NCI-H146 (cell line): ENCODE results near the gene HPS6.
"Not testable (repeated sequence)": the region's sequence is repeated elsewhere in the genome, so short reads cannot be mapped to it uniquely, and the experiment has no call there.

Source experiments
- DNase-seq: peaks from one replicate; lab custom pipeline; 2025; lab: John Stamatoyannopoulos, UW

The HPS6 gene

DNA sequence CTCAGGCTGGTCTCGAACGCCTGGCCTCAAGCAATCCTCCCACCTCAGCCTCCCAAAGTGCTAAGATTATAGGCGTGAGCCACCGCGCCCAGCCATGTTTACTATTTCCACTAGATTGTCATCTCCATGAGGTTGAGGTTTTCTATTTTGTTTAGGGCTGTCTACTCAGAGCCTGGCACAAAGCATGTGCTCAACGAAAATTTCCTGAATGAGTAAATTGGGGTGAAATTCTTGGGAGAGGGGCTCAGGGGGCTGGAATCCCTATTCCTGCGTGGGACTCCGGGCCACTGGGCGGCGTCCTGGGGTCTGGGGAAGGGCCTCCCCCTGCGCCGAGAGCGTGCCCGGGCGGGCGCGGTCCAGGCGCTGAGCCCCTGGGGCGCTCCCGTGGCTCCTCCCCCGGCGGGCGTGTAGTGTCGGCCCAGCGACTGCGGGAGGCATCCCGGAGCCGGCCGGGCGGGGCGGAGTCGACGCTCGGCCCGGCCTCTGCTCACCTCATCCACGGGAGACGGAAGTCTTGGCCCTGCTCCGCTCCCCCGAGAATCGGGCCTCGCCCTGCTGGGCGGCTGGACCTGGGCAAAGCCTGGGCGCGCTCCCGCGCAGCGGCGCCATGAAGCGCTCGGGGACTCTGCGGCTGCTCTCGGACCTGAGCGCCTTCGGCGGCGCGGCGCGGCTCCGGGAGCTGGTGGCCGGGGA is at the start of gene HPS6:
Gene HPS6, plus strand, starts transcription at position 482 of the 693 bp plus-strand sequence. Its CDS starts 126 bp downstream, at position 608.
- peak; percentile 91 for DNase-seq

DNA sequence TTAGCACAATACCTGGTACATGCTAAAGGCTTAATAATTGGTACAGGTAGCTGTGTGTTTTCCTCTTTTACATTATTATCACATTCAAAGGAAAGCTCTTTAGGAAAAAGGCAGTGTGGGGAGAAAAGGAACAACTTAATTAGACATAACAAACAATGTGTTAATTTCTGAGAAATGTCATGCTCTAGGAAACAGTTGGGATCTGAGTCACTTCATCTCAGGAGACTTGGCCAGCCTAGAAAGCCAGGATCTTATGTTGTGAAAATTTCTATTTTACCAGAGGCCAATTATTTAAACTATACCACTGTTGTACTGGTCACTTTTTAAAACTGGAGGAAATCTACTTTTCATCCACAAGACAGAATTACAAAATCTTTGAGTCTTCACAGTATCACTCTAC is 48.7 kb upstream of the HPS6 start:
- DNase-seq, result no peak

DNA sequence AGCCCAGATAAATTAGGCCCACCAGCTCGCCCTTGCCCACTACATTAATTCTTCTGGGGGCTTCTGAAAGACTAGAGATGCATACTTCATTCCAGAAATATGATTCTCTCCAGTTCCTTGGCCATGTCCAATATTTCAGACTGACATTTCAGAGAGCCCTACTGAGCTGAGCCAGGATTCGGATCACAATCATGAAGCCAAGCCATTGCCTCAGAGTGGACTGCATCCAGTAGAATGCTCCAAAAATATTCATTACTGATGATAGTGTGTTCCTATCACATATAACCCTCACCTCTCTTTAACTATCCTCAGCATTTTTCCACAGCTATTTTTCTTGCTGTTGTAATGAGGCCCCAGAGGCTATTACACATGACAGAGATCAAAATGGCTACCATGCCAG is 47.9 kb upstream of the HPS6 start:
- no peak for DNase-seq

DNA sequence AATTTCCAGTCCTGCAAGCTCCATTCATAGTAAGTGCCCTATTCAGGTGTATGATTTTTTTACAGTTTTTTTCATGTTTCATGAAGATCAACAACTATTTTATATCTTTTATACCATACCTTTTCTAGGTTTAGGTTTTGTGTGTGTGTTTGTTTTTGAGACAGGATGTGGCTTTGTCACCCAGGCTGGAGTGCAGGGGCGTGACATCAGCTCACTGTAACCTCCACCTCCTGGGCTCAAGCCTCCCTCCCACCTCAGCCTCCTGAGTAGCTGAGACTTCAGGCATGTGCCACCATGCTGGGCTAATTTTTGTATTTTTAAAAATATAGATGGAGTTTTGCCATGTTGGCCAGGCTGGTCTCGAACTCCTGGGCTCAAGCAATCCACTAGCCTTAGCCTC is 44.2 kb upstream of the HPS6 start:
- no peak for DNase-seq

DNA sequence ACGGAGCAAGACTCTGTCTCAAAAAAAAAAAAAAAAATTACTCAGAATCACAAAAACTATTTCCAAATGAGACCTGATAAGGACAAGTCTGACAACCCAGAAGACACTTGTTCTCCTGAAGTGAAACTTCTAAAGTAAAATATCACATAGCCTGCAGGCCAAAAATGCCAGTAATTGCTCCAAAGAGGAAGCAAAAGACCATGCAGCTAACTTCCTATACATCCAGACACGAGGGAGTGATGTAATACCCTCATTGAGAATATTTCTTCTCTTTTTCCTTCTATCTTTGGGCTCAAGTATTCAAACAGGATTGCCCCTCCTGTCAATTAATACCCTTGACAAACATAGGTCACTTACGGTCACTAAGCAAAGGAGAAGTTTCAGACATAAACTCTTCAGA is 40.4 kb upstream of the HPS6 start:
- no peak for DNase-seq

DNA sequence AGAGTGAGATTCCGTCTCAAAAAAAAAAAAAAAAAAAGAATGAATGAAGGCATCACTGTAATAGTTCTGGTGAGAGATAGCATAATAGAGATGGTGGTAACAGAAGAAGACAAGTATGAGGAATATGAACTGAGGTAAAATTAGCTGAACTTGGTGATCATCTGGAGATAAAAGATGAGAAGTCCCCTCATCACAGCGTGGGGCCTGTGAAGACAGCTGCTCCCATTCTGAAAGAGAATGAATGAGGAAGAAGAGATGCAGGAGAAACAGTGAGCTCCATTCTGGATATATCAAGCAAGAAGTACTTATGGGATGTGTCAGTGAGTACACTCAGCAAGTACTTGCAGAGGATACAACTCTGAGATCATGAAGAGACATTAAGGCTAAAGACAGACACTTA is 37.9 kb upstream of the HPS6 start:
- no peak for DNase-seq

DNA sequence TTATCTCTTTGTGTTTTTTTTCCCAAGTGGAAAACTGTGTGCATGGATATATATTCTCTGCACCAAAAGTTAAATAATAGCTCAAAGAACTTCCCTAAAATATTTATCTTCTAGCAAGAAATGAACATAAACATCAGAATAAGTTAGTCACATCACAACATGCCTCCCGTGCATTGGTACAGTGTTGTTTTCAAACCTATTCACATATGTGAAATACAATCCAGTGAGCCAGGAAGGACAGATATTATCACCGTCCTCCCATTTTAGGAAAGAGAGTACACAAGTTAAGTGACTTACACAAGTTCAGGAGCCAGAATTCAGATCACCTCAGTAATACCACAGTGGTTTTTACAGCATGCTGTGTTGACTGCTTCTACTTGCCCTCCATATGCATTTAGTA is 31.4 kb upstream of the HPS6 start:
- no peak for DNase-seq

DNA sequence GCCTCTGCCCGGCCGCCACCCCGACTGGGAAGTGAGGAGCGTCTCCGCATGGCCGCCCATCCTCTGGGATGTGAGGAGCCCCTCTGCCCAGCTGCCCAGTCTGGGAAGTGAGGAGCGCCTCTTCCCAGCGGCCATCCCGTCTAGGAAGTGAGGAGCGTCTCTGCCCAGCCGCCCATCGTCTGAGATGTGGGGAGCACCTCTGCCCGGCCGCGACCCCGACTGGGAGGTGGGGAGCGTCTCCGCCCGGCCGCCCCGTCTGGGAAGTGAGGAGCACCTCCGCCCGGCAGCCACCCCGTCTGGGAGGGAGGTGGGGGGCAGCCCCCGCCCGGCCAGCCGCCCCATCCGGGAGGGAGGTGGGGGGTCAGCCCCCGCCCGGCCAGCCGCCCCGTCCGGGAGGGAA is 29.3 kb upstream of the HPS6 start:
- DNase-seq, result not testable (repeated sequence)

DNA sequence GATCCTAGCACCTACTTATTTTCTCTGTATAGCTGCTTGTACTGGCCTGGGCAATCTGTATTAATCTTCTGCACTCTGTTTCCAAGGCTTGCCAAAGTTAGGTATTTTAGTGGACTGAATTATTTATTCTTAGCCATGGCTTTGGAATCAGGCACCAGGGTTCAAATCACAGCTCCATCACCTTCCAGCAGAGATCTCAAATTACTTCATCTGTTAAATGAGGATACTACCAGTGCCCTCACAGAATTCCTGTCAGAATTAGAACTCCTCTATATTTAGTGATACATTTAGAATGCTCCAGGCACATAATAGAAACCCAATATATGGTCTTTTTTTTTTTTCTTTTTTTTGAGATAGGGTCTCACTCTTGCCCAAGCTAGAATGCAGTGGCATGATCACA is 26.7 kb upstream of the HPS6 start:
- DNase-seq, result no peak

DNA sequence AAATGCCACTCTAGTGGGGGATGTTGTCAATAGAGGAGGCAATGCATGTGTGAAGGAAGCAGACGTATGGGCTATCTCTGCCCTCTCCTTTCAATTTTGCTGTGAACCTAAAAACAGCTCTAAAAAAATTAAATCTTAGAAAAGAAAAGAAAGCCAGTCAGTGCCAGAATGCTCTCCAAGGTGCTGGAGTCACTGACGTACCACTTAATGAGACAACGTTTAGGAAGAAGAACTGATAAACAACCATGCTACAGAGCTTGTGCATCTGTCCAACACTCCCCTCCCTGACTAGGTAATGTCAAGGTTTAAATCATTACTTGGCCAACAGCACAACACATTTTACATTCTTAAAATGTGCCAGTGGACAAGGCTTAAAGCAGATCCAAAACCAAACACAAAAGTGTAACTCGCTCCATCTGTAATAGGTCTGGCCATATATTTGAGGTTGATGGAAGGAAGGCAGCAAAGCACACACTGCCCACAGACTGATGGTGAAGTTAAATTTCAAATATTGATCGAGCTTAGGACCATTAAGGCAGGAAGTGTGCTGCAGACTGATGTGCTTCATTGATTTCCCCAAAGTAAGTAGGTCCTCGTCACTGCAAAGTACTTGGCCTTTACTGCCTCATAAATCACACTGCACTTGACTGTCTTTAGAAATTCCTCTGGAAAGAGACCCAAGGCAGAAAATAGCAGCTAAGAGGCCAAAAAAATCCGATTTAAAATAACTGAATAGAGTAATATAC is 24.7 kb upstream of the HPS6 start:
- no peak for DNase-seq

DNA sequence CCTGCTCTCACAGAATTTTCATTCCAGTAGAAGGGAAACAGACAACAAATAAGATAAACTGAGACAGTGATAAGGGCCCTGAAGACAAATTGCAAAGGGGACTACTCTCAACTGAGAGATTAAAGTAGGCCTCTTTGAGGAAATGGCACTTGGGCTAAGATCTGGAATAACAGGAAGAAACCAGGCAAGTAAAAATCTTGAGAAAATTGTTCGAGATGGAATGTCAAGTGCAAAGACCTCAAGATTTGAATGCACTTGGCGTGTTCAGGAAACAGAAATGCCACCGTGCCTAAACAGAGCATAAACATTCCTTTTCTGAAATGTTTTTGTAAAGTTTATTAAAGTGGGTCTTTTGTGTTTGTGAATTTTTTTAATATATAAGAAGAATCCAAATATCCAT is 19.9 kb upstream of the HPS6 start:
- no peak for DNase-seq

DNA sequence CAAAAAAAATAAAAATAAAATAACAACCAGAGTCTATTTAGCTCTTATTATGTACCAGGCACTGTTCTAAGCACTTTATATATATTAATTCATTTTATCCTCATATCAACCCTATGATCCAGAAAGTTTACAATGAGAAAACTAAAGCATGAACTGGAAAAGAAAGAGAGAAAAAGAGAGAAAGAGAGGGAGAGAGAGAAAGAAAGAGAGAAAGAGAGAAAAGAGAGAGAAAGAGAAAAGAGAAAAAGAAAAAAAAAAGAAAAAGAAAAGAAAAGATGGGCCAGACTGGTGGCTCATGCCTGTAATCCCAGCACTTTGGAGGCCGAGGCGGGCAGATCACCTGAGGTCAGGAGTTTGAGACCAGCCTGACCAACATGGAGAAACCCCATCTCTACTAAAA is 19.1 kb upstream of the HPS6 start:
- no peak for DNase-seq

DNA sequence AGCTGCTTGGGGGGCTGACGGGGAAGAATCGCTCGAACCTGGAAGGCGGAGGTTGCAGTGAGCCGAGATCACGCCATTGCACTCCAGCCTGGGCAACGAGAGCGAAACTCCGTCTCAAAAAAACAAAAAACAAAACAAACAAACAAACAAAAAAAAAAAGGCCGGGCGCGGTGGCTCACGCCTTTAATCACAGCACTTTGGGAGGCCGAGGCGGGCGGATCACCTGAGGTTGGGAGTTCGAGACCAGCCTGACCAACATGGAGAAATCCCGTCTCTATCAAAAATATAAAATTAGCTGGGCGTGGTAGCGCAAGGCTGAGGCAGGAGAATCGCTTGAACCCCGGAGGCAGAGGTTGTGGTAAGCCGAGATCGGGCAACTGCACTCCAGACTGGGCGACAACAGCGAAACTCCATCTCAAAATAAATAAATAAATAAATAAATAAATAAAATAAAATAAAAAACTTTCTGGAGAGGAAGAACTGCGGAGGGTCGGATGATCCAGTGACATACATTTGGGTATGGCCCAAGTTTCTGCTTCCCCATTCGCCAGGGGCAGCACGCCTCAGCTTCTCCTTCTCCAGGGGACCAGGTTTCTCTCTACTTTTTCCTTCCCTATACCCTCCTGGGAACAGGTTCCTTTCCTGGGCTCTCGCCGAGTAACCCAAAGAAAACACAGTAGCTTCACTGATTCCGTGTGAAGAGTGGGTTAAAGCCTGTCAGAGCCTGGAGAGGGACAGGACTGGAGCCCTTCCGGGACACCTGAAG is 10.1 kb upstream of the HPS6 start:
- DNase-seq, result not testable (repeated sequence)

DNA sequence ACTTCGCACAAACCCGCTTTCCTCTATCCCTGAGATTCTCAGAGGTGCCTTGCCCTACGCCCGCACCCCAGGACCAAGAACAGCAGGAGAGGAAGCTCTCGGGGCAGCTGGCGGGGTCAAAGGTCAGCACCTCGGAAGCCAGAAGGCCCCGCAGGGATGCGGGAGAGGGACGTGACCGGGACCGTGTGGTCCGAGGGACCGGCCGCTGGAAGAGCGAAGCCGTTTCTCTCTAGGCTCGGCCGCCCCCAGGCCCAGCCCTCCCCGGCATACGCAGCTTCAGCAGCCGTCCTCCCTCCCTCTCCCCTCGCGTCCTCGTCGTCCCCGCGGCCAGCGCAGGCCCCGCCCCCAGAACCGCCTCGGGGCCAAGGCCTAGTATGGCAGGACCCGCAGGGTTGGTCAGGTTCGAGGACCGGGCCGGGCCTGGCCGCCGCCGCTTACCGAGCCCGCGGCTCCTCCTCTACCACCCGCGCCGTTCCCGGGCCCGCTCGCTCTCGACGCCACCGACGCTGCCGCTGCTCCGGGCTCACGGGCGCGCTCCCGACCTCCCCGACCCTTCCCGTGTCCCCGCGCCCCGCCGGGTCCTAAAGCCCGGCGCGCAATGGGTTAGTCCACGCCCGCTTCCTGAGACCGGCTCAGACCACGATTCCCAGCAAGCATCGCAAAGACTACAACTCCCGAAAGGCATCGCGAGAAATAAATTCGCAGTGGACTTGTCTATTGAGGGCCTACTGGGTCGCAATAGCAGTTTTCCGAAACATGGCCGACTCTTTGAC is 9.3 kb upstream of the HPS6 start, which contains the start of gene ARMH3:
Gene ARMH3, minus strand, starts transcription at position 527 of the 773 bp plus-strand sequence. CDS start 16,059 bp downstream, outside the sequence.
- DNase-seq, result peak; percentile 98

DNA sequence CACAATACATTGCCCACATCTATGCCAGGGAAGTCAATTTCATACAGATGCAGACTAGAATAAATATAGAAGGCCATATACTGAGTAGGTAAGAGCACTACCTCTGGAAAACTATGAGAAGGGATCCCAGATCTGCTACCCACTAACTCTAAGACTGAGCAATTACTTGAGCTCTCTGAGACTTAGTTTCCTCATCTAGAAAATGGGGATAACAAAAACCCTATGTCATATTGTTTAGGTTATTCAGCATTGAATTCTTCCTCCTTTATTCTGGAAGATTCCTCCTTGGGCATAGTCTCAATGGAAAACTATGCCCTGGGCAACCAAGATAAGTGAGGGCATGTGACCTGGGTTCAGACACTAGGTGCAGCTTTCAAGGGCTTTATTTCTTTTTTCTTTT is 5.2 kb upstream of the HPS6 start:
- DNase-seq, result no peak

DNA sequence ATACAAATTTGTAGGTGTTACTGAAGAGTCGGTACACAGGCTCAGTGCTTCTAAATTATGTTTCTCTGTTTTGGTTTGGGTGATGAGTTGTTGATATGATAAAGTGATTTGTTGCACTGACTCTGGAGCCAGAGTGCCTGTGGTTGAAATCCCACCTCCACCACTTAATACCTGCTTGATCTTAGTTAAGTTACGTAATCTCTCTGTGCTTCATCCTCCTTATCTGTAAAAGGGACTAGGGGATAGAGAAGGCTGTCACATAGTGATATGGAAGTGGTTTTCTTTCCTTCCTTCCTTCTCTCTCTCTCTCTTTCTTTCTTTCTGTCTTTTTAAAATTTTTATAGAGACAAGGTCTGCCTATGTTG is 664 bp upstream of the HPS6 start:
- DNase-seq, result no peak

DNA sequence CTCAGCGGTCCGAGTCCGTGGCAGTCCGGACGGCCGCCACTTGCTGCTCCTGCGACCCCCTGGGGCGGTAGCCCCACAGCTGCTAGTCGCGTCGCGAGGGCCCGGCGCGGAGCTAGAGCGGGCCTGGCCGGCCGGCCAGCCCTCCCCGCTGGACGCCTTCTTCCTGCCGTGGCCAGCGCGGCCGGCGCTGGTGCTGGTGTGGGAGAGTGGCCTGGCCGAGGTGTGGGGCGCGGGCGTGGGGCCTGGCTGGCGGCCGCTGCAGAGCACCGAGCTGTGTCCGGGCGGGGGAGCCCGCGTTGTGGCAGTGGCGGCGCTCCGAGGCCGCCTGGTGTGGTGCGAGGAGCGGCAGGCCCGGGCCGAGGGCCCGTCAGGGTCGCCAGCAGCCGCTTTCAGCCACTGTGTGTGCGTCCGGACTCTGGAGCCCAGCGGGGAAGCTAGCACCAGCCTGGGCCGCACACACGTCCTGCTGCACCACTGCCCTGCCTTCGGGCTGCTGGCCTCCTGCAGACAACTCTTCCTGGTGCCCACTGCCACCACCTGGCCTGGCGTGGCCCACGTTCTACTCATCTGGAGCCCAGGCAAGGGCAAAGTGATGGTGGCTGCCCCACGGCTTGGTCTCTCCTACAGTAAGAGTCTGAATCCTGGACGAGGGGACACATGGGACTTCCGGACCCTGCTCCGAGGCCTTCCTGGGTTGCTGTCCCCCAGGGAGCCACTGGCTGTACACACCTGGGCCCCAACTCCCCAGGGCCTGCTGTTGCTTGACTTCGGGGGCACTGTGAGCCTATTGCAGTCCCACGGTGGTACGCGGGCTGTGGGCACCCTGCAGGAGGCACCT is 631 bp downstream of the HPS6 start:
- DNase-seq, result peak; percentile 55

DNA sequence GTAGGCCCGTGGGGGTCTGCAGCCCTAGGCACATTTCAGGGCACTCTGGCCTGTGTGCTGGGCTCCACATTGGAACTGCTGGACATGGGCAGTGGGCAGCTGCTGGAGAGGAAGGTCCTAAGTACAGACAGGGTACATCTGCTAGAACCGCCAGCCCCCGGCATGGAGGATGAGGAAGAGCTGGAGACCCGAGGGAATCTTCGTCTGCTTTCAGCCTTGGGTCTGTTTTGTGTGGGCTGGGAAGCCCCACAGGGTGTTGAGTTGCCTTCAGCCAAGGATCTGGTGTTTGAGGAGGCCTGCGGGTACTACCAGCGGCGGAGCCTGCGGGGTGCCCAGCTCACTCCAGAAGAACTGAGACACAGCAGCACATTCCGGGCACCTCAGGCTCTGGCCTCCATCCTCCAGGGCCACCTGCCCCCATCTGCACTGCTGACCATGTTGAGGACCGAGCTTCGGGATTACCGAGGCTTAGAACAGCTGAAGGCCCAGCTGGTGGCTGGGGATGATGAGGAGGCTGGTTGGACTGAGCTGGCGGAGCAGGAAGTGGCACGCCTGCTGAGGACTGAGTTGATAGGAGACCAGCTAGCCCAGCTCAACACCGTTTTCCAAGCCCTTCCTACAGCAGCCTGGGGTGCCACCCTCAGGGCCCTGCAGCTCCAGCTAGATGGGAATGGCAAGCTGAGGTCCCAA is 1.4 kb downstream of the HPS6 start:
- no peak for DNase-seq

DNA sequence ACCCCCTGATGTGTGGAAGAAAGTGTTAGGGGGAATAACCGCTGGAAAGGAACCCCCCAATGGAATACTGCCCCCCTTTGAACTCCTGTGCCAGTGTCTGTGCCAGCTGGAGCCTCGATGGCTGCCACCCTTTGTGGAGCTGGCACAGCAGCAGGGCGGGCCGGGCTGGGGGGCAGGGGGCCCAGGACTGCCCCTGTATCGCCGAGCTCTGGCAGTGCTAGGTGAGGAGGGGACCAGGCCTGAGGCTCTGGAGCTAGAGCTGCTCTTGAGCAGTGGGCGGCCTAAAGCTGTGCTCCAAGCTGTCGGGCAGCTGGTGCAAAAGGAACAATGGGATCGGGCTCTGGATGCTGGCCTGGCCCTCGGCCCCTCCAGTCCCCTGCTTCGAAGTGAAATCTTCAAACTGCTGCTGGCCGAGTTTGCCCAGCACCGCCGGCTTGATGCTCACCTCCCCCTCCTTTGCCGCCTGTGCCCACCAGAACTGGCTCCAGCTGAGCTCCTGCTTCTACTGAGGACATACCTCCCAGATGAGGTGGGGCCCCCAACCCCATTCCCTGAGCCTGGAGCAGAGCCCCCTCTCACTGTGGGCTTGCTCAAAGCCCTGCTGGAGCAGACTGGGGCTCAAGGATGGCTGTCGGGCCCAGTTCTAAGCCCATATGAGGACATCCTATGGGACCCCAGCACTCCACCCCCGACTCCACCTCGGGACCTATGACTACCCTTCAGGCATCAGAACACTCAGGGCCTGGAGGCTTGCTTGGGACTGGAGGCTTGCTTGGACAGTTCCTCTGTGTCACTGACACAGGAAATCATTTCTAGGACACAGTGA is 2.2 kb downstream of the HPS6 start:
- no peak for DNase-seq

DNA sequence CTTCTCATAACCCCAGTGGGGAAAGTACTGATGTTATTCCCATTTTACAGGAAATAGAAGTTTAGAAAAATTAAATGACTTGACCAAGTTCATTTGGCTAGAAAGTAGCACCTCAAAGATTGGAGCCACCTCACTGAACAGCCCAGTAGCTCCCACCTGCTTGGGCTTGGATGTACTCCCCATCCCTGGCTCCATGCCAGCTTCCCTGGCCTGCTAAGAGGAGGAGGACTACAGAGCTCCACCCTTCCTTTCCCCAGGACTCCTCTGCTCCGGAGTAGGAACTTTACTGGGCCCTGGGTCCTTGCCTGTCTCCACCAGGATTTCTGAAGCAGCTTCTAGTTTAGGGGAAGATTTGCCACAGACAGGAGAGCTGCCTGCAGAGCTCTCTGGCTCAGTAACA is 3.1 kb downstream of the HPS6 start:
- DNase-seq, result peak; percentile 53
